NK-92 treated with Interleukin-12 subunit alpha and Interleukin-12 subunit beta, amount 100 ng/mL, for 24 hours (cell line): Measurements from ENCODE around the gene BRCA2.

Experiments used
- DNase-seq: peaks from one replicate; lab custom pipeline; 2025; lab: John Stamatoyannopoulos, UW

The BRCA2 gene

DNA sequence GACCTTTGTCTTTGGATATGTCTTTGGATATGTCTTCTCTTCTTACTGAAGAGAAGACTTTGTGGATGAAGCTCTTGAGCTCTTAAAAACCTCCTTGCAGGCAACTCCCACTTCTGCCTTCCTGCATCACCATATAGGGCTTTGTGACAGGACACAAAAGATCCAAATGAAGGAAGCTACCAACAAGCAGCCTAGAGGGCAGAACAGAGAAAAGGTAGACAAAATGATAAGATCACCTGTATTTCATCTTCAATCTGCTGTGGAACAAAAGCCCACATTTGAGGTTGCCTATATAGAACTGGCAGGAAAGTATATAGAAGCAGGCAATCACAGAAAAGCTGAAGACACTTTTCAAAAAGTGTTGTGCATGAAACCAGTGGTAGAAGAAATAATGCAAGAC, 70.1 kb downstream of the BRCA2 start:
- no peak for DNase-seq

DNA sequence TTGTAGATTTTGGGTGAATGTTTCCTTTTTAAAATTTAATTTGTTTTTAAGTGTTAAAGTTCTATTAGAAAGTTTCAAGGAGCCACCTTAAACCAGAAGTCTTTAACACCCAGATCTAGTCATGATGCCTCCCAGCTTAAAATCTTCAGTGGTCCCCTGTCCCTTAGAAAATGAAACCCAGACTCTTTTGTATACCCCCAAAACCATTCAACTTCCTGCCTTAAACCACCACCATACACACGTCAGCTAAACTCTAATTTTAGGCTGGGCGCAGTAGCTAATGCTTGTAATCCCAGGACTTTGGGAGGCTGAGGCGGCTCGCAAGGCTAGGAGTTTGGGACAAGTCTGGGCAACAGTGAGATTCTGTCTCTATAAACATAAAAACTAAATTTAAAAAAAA, 74.7 kb downstream of the BRCA2 start:
- DNase-seq, result no peak

DNA sequence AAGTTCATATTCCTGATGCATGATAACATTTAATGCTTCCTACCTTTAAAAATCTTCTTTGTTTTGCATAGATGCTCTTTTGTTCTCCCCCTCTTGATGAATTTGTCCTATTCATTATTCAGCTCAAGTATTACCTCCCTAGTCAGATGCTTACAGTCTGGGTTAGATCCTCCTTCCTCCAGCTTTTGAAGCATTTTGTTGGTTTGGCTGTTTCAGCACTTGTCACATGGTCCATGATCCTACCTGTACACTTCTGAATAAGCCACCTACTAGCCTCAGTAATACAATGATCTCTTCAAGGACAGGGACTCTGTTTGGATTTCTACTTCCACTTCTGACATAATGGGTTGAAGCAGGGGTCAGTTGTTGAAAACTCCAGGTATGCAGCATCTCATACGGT, 75.2 kb downstream of the BRCA2 start:
- DNase-seq, result no peak

- no peak for DNase-seq
Observed at GRCh38 chr13:32391101-32391619, 75.9 kb downstream of the BRCA2 start.

- DNase-seq, result no peak
Observed at GRCh38 chr13:32403108-32403507, 87.8 kb downstream of the BRCA2 start.

- DNase-seq, result no peak
Observed at GRCh38 chr13:32407854-32408253, 92.5 kb downstream of the BRCA2 start.

- no peak for DNase-seq
Observed at GRCh38 chr13:32408296-32409000, 93.1 kb downstream of the BRCA2 start.

- no peak for DNase-seq
Observed at GRCh38 chr13:32409001-32409313, 93.6 kb downstream of the BRCA2 start.

DNA sequence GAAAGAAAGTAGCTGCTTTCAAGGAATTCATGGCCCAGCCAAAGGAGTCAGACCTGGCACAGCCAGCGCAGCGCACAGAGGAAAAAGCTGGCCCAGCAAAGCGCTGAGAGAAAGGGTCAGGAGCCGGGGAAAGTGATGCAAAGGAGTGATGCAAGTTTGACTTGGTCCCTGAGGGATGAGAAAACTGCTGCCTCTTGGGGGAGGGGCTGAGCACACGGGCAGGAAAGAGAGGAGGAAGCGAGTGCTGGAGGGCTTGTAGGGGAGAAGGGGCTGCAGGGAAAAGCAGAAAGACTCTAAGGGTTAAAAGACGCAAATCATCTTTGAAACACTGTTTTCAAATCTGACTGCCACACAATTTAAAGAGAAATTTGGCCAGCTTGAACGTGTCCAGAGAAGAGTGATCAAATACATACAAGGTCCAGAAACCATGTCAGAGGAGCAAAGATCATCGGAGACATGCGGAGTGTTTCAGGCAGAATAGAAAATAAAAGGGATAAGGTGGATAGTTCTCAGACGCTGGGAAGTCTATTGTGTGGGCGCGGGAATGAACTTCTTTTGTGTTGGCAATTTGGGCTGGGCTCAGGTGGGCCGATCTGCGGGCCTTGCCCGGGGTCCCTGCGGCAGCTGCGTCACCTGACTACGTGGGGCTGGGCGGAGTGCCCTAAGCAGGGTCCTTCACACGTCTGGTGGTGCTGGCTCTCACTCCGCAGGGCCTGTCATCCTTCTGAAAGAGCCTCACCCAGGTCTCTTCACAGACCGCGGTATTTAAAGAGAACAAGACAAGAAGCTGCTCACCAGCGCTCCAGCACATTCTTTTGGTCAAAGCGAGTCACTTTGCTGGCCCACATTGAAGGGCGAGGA, 94.5 kb downstream of the BRCA2 start:
- no peak for DNase-seq

DNA sequence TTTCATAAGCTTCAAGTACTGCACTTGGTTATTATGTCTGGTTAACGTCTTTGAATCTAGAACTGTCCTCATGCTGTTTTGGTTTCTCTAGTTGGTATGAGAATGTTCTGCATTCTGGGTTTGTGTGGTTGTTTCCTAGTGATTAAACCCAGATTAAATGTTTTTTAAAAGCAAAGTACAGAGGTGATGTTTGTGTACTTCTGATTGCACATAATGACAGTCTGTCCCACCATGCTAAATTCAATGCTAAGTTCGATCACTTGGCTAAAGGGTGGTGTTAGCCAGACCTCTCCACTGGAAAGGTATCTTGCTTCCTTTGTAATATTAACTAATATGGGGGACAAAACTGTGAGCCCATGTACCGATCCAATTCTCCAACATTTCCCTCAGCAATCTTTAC, 98.0 kb downstream of the BRCA2 start:
- DNase-seq, result no peak

DNA sequence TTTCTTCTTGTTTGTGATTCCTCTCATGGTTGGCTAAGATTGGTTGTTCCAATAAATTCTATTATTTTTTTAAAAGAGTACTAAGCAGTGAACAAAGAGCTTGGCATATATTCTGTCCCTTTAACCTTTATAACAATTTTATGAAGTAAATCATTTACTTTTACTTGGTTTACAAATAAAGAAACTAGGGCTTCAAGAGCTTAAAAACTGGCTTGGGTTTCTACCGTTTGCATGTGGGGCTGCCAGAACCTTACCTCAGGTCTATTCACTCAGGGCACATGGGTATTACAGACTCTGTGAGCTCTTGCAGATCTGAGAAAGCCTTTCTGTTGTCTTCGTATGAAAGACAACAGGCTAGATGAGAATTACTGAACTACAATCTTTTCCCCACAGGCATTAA, 99.3 kb downstream of the BRCA2 start:
- DNase-seq, result no peak

- DNase-seq, result peak; percentile 5
Observed at GRCh38 chr13:32415019-32415418, 99.7 kb downstream of the BRCA2 start.

GRCh38 chr13:32417995-32418394, 102.7 kb downstream of the BRCA2 start:
- no peak for DNase-seq

DNA sequence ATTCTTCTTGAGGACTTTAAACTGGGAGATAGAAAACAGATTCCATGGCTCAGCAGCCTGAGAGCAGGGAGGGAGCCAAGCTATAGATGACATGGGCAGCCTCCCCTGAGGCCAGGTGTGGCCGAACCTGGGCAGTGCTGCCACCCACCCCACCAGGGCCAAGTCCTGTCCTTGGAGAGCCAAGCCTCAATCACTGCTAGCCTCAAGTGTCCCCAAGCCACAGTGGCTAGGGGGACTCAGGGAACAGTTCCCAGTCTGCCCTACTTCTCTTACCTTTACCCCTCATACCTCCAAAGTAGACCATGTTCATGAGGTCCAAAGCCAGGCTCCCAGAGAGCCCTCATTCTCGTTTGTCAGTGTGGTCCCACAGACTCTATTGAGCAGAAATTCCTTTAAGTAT, 104.6 kb downstream of the BRCA2 start:
- no peak for DNase-seq

GRCh38 chr13:32423592-32423991, 108.3 kb downstream of the BRCA2 start:
- no peak for DNase-seq

- DNase-seq, result no peak
Observed at GRCh38 chr13:32425158-32425557, 109.8 kb downstream of the BRCA2 start.

- peak; percentile 15 for DNase-seq
Observed at GRCh38 chr13:32426191-32426989, 111.1 kb downstream of the BRCA2 start.

- peak; percentile 51 for DNase-seq
Observed at GRCh38 chr13:32426990-32427851, 111.9 kb downstream of the BRCA2 start.

DNA sequence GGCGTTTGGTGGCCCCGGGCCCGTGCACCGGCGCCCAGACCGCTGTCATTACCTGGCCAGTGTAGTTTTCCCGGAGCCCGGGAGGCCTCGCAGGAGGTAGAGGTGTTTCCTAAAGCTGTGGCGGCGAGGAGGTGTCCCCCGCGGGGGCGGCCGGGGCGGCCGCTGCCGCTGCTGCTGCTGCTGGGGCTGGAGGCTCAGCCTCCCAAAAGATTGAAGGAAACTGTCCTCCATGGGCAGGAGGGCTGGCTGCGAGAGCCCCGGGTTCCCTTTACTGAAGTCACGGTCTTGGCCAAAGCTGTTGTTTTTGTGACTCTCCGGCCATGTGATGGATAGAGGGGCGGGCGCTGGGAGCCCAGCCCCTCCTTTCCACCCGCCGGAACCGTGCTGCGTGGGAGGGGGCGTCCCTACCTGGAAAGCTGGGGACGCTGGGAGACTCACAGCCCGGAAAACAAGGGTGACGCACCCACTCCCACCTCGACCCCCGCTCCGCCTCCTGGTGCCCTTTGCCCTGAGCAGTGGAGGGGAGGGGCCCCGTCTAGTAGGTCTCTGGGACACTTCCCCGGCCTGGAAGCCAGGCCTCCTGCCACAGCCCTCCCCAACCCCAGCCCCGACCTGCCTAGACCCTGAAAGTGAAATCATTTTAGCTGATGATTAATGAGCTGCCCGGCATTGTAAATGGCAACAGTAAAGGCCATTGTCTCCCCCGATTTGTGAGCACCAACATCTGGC, 112.7 kb downstream of the BRCA2 start, which contains the start of gene N4BP2L1:
Gene N4BP2L1 (minus strand): TSS at position 279 of the 729 bp plus-strand sequence. CDS start 48 bp downstream, at position 231.
- DNase-seq, result peak; percentile 84

GRCh38 chr13:32428581-32429432, 113.5 kb downstream of the BRCA2 start:
- no peak for DNase-seq
